Loucy (cell line): ENCODE measurements around the gene PTCSC3.

Experiments
- CTCF ChIP-seq: fragments of 200-600 bp; sonication (generic); conservative IDR thresholded peaks from 2 replicates; pipeline ENCODE4 v1.5.1; 2014; ENCODE audit warnings: mild to moderate bottlenecking, antibody characterized with exemption, low read length
- EZH2phosphoT487 ChIP-seq: fragments of 200-600 bp; IDR thresholded peaks from 2 replicates; pipeline ENCODE4 v1.6.1; 2018; ENCODE audit warnings: antibody characterized with exemption, mild to moderate bottlenecking, moderate library complexity, borderline replicate concordance

- TF ChIP-seq CTCF (no peak), EZH2phosphoT487 (no peak)
Observed at GRCh38 chr14:36162267-36162666, 14.3 kb downstream of the PTCSC3 start.
